H9 (cell line): ENCODE results near the gene PIPOX. TPM values are rescaled to one million over a fixed set of nuclear protein-coding genes. Genes with fewer than 3 reads are reported as not detected.

Source experiments
- DNase-seq: peaks from one replicate; pipeline ENCODE4 v3.0.0-alpha.2; 2017
- H2AFZ ChIP-seq: one replicate; pipeline ENCODE4 v1.6.1; 2013; ENCODE audit warnings: mild to moderate bottlenecking, low read length, control low read depth, moderate library complexity
- H2AK5ac ChIP-seq: 2 replicates; pipeline ENCODE4 v1.6.1; 2013; ENCODE audit warnings: low read length, control low read depth, mixed read lengths; ENCODE audit not compliant: insufficient read length
- H2BK120ac ChIP-seq: one replicate; pipeline ENCODE4 v1.6.1; 2013; ENCODE audit warnings: low read depth, mild to moderate bottlenecking, low read length, control low read depth, inconsistent platforms; ENCODE audit not compliant: poor library complexity, severe bottlenecking
- H2BK12ac ChIP-seq: 2 replicates; pipeline ENCODE4 v1.6.1; 2013; ENCODE audit warnings: low read length, control low read depth, mixed read lengths, low read depth; ENCODE audit not compliant: insufficient read length
- H2BK15ac ChIP-seq: 2 replicates; pipeline ENCODE4 v1.6.1; 2013; ENCODE audit warnings: low read depth, low read length, control low read depth
- H2BK20ac ChIP-seq: one replicate; pipeline ENCODE4 v1.6.1; 2013; ENCODE audit warnings: low read depth, mild to moderate bottlenecking, low read length, control low read depth, inconsistent platforms; ENCODE audit not compliant: poor library complexity, severe bottlenecking
- H2BK5ac ChIP-seq: 2 replicates; pipeline ENCODE4 v1.6.1; 2013; ENCODE audit warnings: low read length, control low read depth, mixed read lengths; ENCODE audit not compliant: insufficient read length
- H3K14ac ChIP-seq: 2 replicates; pipeline ENCODE4 v1.6.1; 2013; ENCODE audit warnings: low read length, control low read depth; ENCODE audit not compliant: insufficient read depth
- H3K18ac ChIP-seq: 2 replicates; pipeline ENCODE4 v1.6.1; 2013; ENCODE audit warnings: low read depth, mild to moderate bottlenecking, mixed read lengths, low read length, control low read depth; ENCODE audit not compliant: insufficient read length
- H3K23ac ChIP-seq: 2 replicates; pipeline ENCODE4 v1.6.1; 2013; ENCODE audit warnings: low read length, control low read depth, mixed read lengths, low read depth; ENCODE audit not compliant: insufficient read length
- H3K23me2 ChIP-seq: 2 replicates; pipeline ENCODE4 v1.6.1; 2013; ENCODE audit warnings: low read depth, mild to moderate bottlenecking, mixed read lengths, low read length, control low read depth; ENCODE audit not compliant: insufficient read length, poor library complexity, severe bottlenecking
- H3K27ac ChIP-seq: 2 replicates; pipeline ENCODE4 v1.5.1; 2013; ENCODE audit warnings: low read length, control low read depth, mixed read lengths, low read depth; ENCODE audit not compliant: insufficient read length
- H3K27me3 ChIP-seq: 2 replicates; pipeline ENCODE4 v1.6.1; 2013; ENCODE audit warnings: low read length, control low read depth, inconsistent platforms; ENCODE audit not compliant: insufficient read depth
- H3K4ac ChIP-seq: 2 replicates; pipeline ENCODE4 v1.6.1; 2013; ENCODE audit warnings: low read depth, mild to moderate bottlenecking, control low read depth, inconsistent platforms, low read length, moderate library complexity
- H3K4me1 ChIP-seq: 2 replicates; pipeline ENCODE4 v1.6.1; 2013; ENCODE audit warnings: low read length, control low read depth, inconsistent platforms; ENCODE audit not compliant: insufficient read depth
- H3K4me2 ChIP-seq: 2 replicates; pipeline ENCODE4 v1.6.1; 2013; ENCODE audit warnings: low read length, control low read depth, mixed read lengths; ENCODE audit not compliant: insufficient read length, insufficient read depth
- H3K56ac ChIP-seq: 2 replicates; pipeline ENCODE4 v1.6.1; 2013; ENCODE audit warnings: low read depth, mild to moderate bottlenecking, mixed read lengths, low read length, control low read depth; ENCODE audit not compliant: insufficient read length
- H3K79me1 ChIP-seq: 2 replicates; pipeline ENCODE4 v1.6.1; 2013; ENCODE audit warnings: low read depth, mild to moderate bottlenecking, moderate library complexity, low read length, control low read depth, inconsistent platforms; ENCODE audit not compliant: insufficient read depth, poor library complexity, severe bottlenecking
- H3K79me2 ChIP-seq: 2 replicates; pipeline ENCODE4 v1.6.1; 2013; ENCODE audit warnings: low read length, control low read depth, inconsistent platforms; ENCODE audit not compliant: insufficient read depth
- H3K9ac ChIP-seq: 2 replicates; pipeline ENCODE4 v1.6.1; 2013; ENCODE audit warnings: low read length, control low read depth, mixed read lengths; ENCODE audit not compliant: insufficient read length; ENCODE audit errors: extremely low read depth
- H3K9me3 ChIP-seq: one replicate; pipeline ENCODE4 v1.6.1; 2013; ENCODE audit warnings: low read depth, low read length, inconsistent platforms; ENCODE audit not compliant: control insufficient read depth
- H3T11ph ChIP-seq: one replicate; pipeline ENCODE4 v1.6.1; 2013; ENCODE audit warnings: mild to moderate bottlenecking, low read length, control low read depth, inconsistent platforms
- H4K20me1 ChIP-seq: one replicate; pipeline ENCODE4 v1.6.1; 2013; ENCODE audit not compliant: control insufficient read depth, insufficient read length, insufficient read depth
- H4K5ac ChIP-seq: 2 replicates; pipeline ENCODE4 v1.6.1; 2013; ENCODE audit warnings: low read depth, mild to moderate bottlenecking, mixed read lengths, low read length, control low read depth; ENCODE audit not compliant: insufficient read length
- H4K8ac ChIP-seq: replicated peaks from 2 replicates; pipeline ENCODE4 v1.6.1; 2013; ENCODE audit warnings: low read length, control low read depth, mixed read lengths, low read depth; ENCODE audit not compliant: insufficient read length
- H4K91ac ChIP-seq: 2 replicates; pipeline ENCODE4 v1.6.1; 2013; ENCODE audit warnings: low read depth, mild to moderate bottlenecking, moderate library complexity, mixed read lengths, low read length, control low read depth; ENCODE audit not compliant: insufficient read length
- H3K27ac Mint-ChIP-seq, 3 experiments: 2 replicates in 2 of 3; 3 replicates in 1 of 3; pipeline ENCODE4 v1.8.0; 2020 to 2021; ENCODE audit warnings: mixed read lengths in 3 of 3, mild to moderate bottlenecking in 1 of 3, moderate library complexity in 1 of 3
- H3K27me3 Mint-ChIP-seq: 2 replicates; pipeline ENCODE4 v1.8.0; 2021; ENCODE audit warnings: low read depth, mild to moderate bottlenecking, moderate library complexity, mixed read lengths
- H3K36me3 Mint-ChIP-seq, 3 experiments: 2 replicates in 2 of 3; 3 replicates in 1 of 3; pipeline ENCODE4 v1.8.0; 2020 to 2021; ENCODE audit warnings: low read depth in 3 of 3, mixed read lengths in 3 of 3; ENCODE audit not compliant: insufficient read depth in 1 of 3
- H3K4me1 Mint-ChIP-seq, 2 experiments: 2 replicates each; pipeline ENCODE4 v1.8.0; 2020; ENCODE audit warnings: mixed read lengths in 2 of 2
- H3K4me3 Mint-ChIP-seq, 2 experiments: 2 replicates in 1 of 2; 3 replicates in 1 of 2; pipeline ENCODE4 v1.8.0; 2020 to 2021; ENCODE audit warnings: mild to moderate bottlenecking in 2 of 2, mixed read lengths in 2 of 2, moderate library complexity in 1 of 2
- H3K9me3 Mint-ChIP-seq, 2 experiments: 2 replicates in 1 of 2; 3 replicates in 1 of 2; pipeline ENCODE4 v1.8.0; 2020; ENCODE audit warnings: mild to moderate bottlenecking in 2 of 2, mixed read lengths in 2 of 2, moderate library complexity in 1 of 2
- CTCF ChIP-seq: fragments of 200-600 bp; sonication (generic); conservative IDR thresholded peaks from 3 replicates; pipeline ENCODE4 v1.8.0; 2021; ENCODE audit warnings: antibody characterized with exemption, mild to moderate bottlenecking
- WGBS: extraction: QIAGEN DNeasy Blood & Tissue Kit; methylation state at CpG from one replicate; pipeline ENCODE4 v1.1.7; 2013; ENCODE audit warnings: missing lambda C conversion rate, low lambda C conversion rate, mixed read lengths; ENCODE audit not compliant: insufficient read length; ENCODE audit errors: extremely low coverage; 5-methylcytosine and 5-hydroxymethylcytosine counted together
- total RNA-seq: library from RNA; stranded (reverse); gene quantifications from 2 replicates; pipeline ENCODE4 v1.2.1, GENCODE V29; 2021

The PIPOX gene
- total RNA-seq, 1 experiment from 2014 or later = 30.1 TPM

- H3K27me3 ChIP-seq = no peaks in the 10 kb centered on the region
- no peaks in the 10 kb centered on the region; the same call in 1 of the 2 replicates for H3K79me2 ChIP-seq
- no peaks in the 10 kb centered on the region for H3K79me1 ChIP-seq
- H3K4ac ChIP-seq = no peak overlapping the region
- DNase-seq = no peak
- H4K8ac ChIP-seq = no peak overlapping the region
- H2AK5ac ChIP-seq = no peak overlapping the region
- Mint-ChIP-seq H3K4me3 (no peak overlapping the region), H3K36me3 (peaks cover 9 to 26% (median 18%) of the 10 kb centered on the region in 3 experiments; a peak in 6 of 7 replicates), H3K27me3 (no peaks in the 10 kb centered on the region), H3K27ac (no peak overlapping the region), H3K4me1 (peaks cover 28 to 39% of the 10 kb centered on the region in 2 experiments), H3K9me3 (no peaks in the 10 kb centered on the region)
- no peak overlapping the region for H3K9ac ChIP-seq
- H3K14ac ChIP-seq = no peak overlapping the region
- no peaks in the 10 kb centered on the region for H4K20me1 ChIP-seq
- no peak overlapping the region for H3K27ac ChIP-seq
- no peak overlapping the region for H2BK12ac ChIP-seq
- H2BK5ac ChIP-seq = no peak overlapping the region
- H4K5ac ChIP-seq = no peak overlapping the region
- no peak overlapping the region for H2BK15ac ChIP-seq
- H2BK20ac ChIP-seq = no peak overlapping the region
- no peak overlapping the region for H3K4me2 ChIP-seq
- H3K4me1 ChIP-seq = peaks cover 13% of the 10 kb centered on the region; the same call in 1 of the 2 replicates
- TF ChIP-seq CTCF = no peak
- H3K23me2 ChIP-seq = no peaks in the 10 kb centered on the region
- H3K56ac ChIP-seq = no peak overlapping the region
- H3K9me3 ChIP-seq = no peaks in the 10 kb centered on the region
- no peak overlapping the region for H3K18ac ChIP-seq
- no peak overlapping the region for H3T11ph ChIP-seq
- no CpG with 5 or more reads among the region's 11 CpGs for WGBS
- H3K23ac ChIP-seq = no peak overlapping the region
- no peak overlapping the region for H2BK120ac ChIP-seq
- no peak overlapping the region for H2AFZ ChIP-seq
- H4K91ac ChIP-seq = no peak overlapping the region
Observed at GRCh38 chr17:29049541-29050145, 6.7 kb downstream of the PIPOX start.
